Measurements from ENCODE around the gene KRTAP3-2. TPM values are rescaled to one million over a fixed set of nuclear protein-coding genes. Genes with fewer than 3 reads are reported as not detected.

KRTAP3-2 gene
- total RNA-seq, 1 donor from 2014 or later = not detected

- intact Hi-C loops (cut with DNase I) = no loop called here
- no peak overlapping the region for H3K27ac ChIP-seq
Observed at GRCh38 chr17:40952661-40953060, 47.0 kb downstream of the KRTAP3-2 start.

DNA sequence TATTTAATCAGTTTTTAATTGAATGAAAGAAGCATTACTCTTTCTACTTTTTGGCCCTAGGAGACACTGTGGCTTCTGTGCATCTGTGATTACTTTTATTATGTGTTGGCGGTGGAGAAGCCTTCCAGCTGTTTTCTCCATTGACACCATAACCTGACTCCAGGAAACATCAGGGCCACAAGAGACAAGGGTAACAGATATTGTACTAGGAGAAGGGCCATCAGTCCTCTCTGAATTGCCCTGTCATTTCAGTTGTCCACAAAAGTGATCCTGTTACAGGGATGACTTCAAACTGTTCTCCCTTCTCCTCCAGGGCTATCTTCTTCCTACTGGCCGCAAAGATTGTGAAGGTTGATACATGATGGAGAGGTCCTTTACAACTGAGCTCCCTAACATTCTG, 47.6 kb downstream of the KRTAP3-2 start:
- no peaks in the 10 kb centered on the region for H3K9me3 ChIP-seq
- no peak for DNase-seq (ENCODE audit: extremely low spot score in 2 of 2)
- no peaks in the 10 kb centered on the region for H3K27me3 ChIP-seq
- TF ChIP-seq, protein P1, sequence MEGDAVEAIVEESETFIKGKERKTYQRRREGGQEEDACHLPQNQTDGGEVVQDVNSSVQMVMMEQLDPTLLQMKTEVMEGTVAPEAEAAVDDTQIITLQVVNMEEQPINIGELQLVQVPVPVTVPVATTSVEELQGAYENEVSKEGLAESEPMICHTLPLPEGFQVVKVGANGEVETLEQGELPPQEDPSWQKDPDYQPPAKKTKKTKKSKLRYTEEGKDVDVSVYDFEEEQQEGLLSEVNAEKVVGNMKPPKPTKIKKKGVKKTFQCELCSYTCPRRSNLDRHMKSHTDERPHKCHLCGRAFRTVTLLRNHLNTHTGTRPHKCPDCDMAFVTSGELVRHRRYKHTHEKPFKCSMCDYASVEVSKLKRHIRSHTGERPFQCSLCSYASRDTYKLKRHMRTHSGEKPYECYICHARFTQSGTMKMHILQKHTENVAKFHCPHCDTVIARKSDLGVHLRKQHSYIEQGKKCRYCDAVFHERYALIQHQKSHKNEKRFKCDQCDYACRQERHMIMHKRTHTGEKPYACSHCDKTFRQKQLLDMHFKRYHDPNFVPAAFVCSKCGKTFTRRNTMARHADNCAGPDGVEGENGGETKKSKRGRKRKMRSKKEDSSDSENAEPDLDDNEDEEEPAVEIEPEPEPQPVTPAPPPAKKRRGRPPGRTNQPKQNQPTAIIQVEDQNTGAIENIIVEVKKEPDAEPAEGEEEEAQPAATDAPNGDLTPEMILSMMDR (IDR thresholded peaks at IDR 0.05) = no peak
- TF ChIP-seq POLR2AphosphoS5 (IDR thresholded peaks at IDR 0.05; ENCODE audit: insufficient read depth in 1 of 2, low read depth in 1 of 2) (no peak), POLR2A (IDR thresholded peaks at IDR 0.05) (no peak)
- H3K4me1 ChIP-seq = peaks cover 30% of the 10 kb centered on the region
- no peak overlapping the region for H3K4me3 ChIP-seq
- no peak overlapping the region for H3K27ac ChIP-seq
- H3K36me3 ChIP-seq = no peaks in the 10 kb centered on the region
- intact Hi-C loops (cut with DNase I) = no loop called here

More at GRCh38 chr17:40952661-40953060, 47.0 kb downstream of the KRTAP3-2 start:
- Histone ChIP-seq H3K4me1 (peaks cover 35% of the 10 kb centered on the region), H3K9me3 (no peaks in the 10 kb centered on the region), H3K36me3 (no peaks in the 10 kb centered on the region), H3K4me3 (no peak overlapping the region), H3K27me3 (no peaks in the 10 kb centered on the region)
- DNase-seq (ENCODE audit: extremely low spot score in 2 of 2) = no peak
- TF ChIP-seq POLR2A (IDR thresholded peaks at IDR 0.05) (no peak), POLR2AphosphoS5 (IDR thresholded peaks at IDR 0.05; ENCODE audit: insufficient read depth in 1 of 2, low read depth in 1 of 2) (peak in 1 of 2 donors; percentile 45)

GRCh38 chr17:40951011-40951622, 48.6 kb downstream of the KRTAP3-2 start:
- no peak for DNase-seq (ENCODE audit: extremely low spot score in 2 of 2)
- Histone ChIP-seq H3K36me3 (no peaks in the 10 kb centered on the region), H3K4me3 (no peak overlapping the region), H3K27me3 (no peaks in the 10 kb centered on the region), H3K9me3 (no peaks in the 10 kb centered on the region), H3K4me1 (peaks cover 19% of the 10 kb centered on the region), H3K27ac (no peak overlapping the region)
- TF ChIP-seq POLR2AphosphoS5 (IDR thresholded peaks at IDR 0.05; ENCODE audit: insufficient read depth in 1 of 2, low read depth in 1 of 2) (no peak), POLR2A (IDR thresholded peaks at IDR 0.05) (no peak)
- TF ChIP-seq, protein P1 (IDR thresholded peaks at IDR 0.05) = no peak
- intact Hi-C loops (cut with DNase I) = no loop called here

DNA sequence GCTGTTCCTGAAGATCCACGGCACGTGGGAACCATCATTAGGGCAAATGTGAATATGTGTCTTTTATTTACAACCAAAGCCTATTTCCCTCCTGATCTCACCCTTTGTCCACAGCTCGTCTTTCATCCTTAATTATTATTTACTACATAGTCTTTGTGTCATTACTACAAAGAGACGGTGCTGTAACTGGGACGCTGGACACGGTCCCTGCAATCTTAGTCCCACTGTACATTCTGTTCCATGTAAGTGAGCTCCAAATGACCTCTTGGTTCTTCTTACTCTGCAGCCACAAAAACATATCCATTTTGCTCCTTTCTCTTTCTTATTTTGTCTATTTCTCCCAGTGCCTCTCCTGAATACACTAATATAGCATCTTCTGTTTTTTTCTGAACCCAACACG, 49.5 kb downstream of the KRTAP3-2 start:
- H3K9me3 ChIP-seq = no peaks in the 10 kb centered on the region
- H3K27ac ChIP-seq = no peak overlapping the region
- H3K4me1 ChIP-seq = peaks cover 17% of the 10 kb centered on the region
- TF ChIP-seq POLR2A (IDR thresholded peaks at IDR 0.05) (no peak), POLR2AphosphoS5 (IDR thresholded peaks at IDR 0.05; ENCODE audit: insufficient read depth in 1 of 2, low read depth in 1 of 2) (no peak)
- TF ChIP-seq, protein P1 (IDR thresholded peaks at IDR 0.05) = no peak
- H3K36me3 ChIP-seq = no peaks in the 10 kb centered on the region
- H3K4me3 ChIP-seq = no peak overlapping the region
- no peaks in the 10 kb centered on the region for H3K27me3 ChIP-seq
- DNase-seq (ENCODE audit: extremely low spot score in 2 of 2) = no peak
- intact Hi-C loops (cut with DNase I) = no loop called here

- no peak for DNase-seq (ENCODE audit: extremely low spot score in 2 of 2)
- H3K27me3 ChIP-seq = no peaks in the 10 kb centered on the region
- no peak overlapping the region for H3K4me3 ChIP-seq
- H3K9me3 ChIP-seq = no peaks in the 10 kb centered on the region
- no peaks in the 10 kb centered on the region for H3K36me3 ChIP-seq
- no peak overlapping the region for H3K27ac ChIP-seq
- H3K4me1 ChIP-seq = peaks cover 17% of the 10 kb centered on the region
- TF ChIP-seq, protein P1 (IDR thresholded peaks at IDR 0.05) = no peak
- TF ChIP-seq POLR2AphosphoS5 (IDR thresholded peaks at IDR 0.05; ENCODE audit: insufficient read depth in 1 of 2, low read depth in 1 of 2) (no peak), POLR2A (IDR thresholded peaks at IDR 0.05) (no peak)
- intact Hi-C loops (cut with DNase I) = no loop called here
Observed at GRCh38 chr17:40949418-40949817, 50.3 kb downstream of the KRTAP3-2 start.

Small RNAs within 50 kb of the gene (small RNA-seq; reads per million reads assigned to genes)
- not detected for gene KRTAP3-4P

Other genes starting within 250 kb of the KRTAP3-2 start
- not detected for gene KRT25, start 244.6 kb downstream of the KRTAP3-2 start, total RNA-seq
- gene KRT26, start 227.7 kb downstream of the KRTAP3-2 start, total RNA-seq = not detected
- not detected for gene KRT27, start 217.4 kb downstream of the KRTAP3-2 start, total RNA-seq
- not detected for gene KRT28, start 199.9 kb downstream of the KRTAP3-2 start, total RNA-seq
- 919 TPM for gene KRT10, start 177.3 kb downstream of the KRTAP3-2 start, total RNA-seq
- not detected for gene KRT12, start 132.7 kb downstream of the KRTAP3-2 start, total RNA-seq
- not detected for gene KRT20, start 114.7 kb downstream of the KRTAP3-2 start, total RNA-seq
- gene KRT23, start 62.3 kb downstream of the KRTAP3-2 start, total RNA-seq = 0.98 TPM
- not detected for gene KRT39, start 33.0 kb downstream of the KRTAP3-2 start, total RNA-seq
- gene KRT40, start 15.6 kb downstream of the KRTAP3-2 start, total RNA-seq = not detected
- not detected for gene KRTAP3-3, start 5.7 kb downstream of the KRTAP3-2 start, total RNA-seq
- not detected for gene KRTAP3-1, start 9.2 kb upstream of the KRTAP3-2 start, total RNA-seq
- not detected for gene KRTAP1-5, start 27.3 kb upstream of the KRTAP3-2 start, total RNA-seq
- gene KRTAP1-4, start 30.3 kb upstream of the KRTAP3-2 start, total RNA-seq = not detected
- gene KRTAP1-3, start 35.0 kb upstream of the KRTAP3-2 start, total RNA-seq = not detected
- gene KRTAP1-1, start 41.5 kb upstream of the KRTAP3-2 start, total RNA-seq = not detected
- gene KRTAP2-1, start 47.4 kb upstream of the KRTAP3-2 start, total RNA-seq = not detected
- not detected for gene KRTAP2-2, start 55.3 kb upstream of the KRTAP3-2 start, total RNA-seq
- gene KRTAP2-3, start 60.2 kb upstream of the KRTAP3-2 start, total RNA-seq = not detected
- not detected for gene KRTAP2-4, start 66.0 kb upstream of the KRTAP3-2 start, total RNA-seq
- not detected for gene KRTAP4-7, start 84.2 kb upstream of the KRTAP3-2 start, total RNA-seq
- not detected for gene KRTAP4-8, start 98.2 kb upstream of the KRTAP3-2 start, total RNA-seq
- not detected for gene KRTAP4-16, start 102.3 kb upstream of the KRTAP3-2 start, total RNA-seq
- not detected for gene KRTAP4-9, start 105.5 kb upstream of the KRTAP3-2 start, total RNA-seq
- not detected for gene KRTAP4-11, start 118.5 kb upstream of the KRTAP3-2 start, total RNA-seq
- not detected for gene KRTAP4-12, start 124.3 kb upstream of the KRTAP3-2 start, total RNA-seq
- gene KRTAP4-6, start 140.6 kb upstream of the KRTAP3-2 start, total RNA-seq = not detected
- gene KRTAP4-5, start 149.9 kb upstream of the KRTAP3-2 start, total RNA-seq = not detected
- not detected for gene KRTAP4-4, start 160.8 kb upstream of the KRTAP3-2 start, total RNA-seq
- gene KRTAP4-3, start 168.3 kb upstream of the KRTAP3-2 start, total RNA-seq = not detected
- gene KRTAP4-2, start 178.3 kb upstream of the KRTAP3-2 start, total RNA-seq = not detected
- gene KRTAP4-1, start 185.0 kb upstream of the KRTAP3-2 start, total RNA-seq = not detected
- gene KRTAP9-1, start 190.0 kb upstream of the KRTAP3-2 start, total RNA-seq = not detected
- not detected for gene KRTAP9-2, start 226.7 kb upstream of the KRTAP3-2 start, total RNA-seq
- not detected for gene KRTAP9-3, start 232.5 kb upstream of the KRTAP3-2 start, total RNA-seq
- not detected for gene KRTAP9-8, start 238.1 kb upstream of the KRTAP3-2 start, total RNA-seq
- gene KRTAP9-4, start 249.8 kb upstream of the KRTAP3-2 start, total RNA-seq = not detected

Data from vagina (tissue), 2 donors.